GM23248 (cell line): Measurements from ENCODE around the gene GREM1. TPM values are rescaled to one million over a fixed set of nuclear protein-coding genes. Genes with fewer than 3 reads are reported as not detected.
A peak's percentile ranks its signal among the peaks of the same experiment; 100 is the strongest.

Experiments
- DNase-seq: peaks from one replicate; pipeline ENCODE4 v3.0.0-alpha.2; 2015
- H2AFZ ChIP-seq: fragments of 200-600 bp; sonication (generic); 2 replicates; pipeline ENCODE4 v1.6.1; 2016; ENCODE audit warnings: antibody characterized with exemption
- H3F3A ChIP-seq: fragments of 200-600 bp; sonication (generic); 2 replicates; pipeline ENCODE4 v1.6.1; 2016; ENCODE audit warnings: mild to moderate bottlenecking, antibody characterized with exemption, mixed run types; ENCODE audit not compliant: insufficient read depth
- H3K27ac ChIP-seq: fragments of 200-600 bp; sonication (generic); 2 replicates; pipeline ENCODE4 v1.5.1; 2016; ENCODE audit warnings: mild to moderate bottlenecking
- H3K27me3 ChIP-seq: fragments of 200-600 bp; sonication (generic); replicated peaks from 2 replicates; pipeline ENCODE4 v1.6.1; 2016; ENCODE audit warnings: mild to moderate bottlenecking; ENCODE audit not compliant: insufficient read depth
- H3K36me3 ChIP-seq: fragments of 200-600 bp; sonication (generic); 2 replicates; pipeline ENCODE4 v1.6.1; 2016; ENCODE audit warnings: low read depth, mild to moderate bottlenecking
- H3K4me1 ChIP-seq: fragments of 200-600 bp; sonication (generic); 2 replicates; pipeline ENCODE4 v1.6.1; 2016; ENCODE audit warnings: mild to moderate bottlenecking; ENCODE audit not compliant: insufficient read depth
- H3K4me2 ChIP-seq: fragments of 200-600 bp; sonication (generic); one replicate; pipeline ENCODE4 v1.6.1; 2016; ENCODE audit warnings: mild to moderate bottlenecking; ENCODE audit not compliant: unreplicated experiment
- H3K4me3 ChIP-seq: fragments of 200-600 bp; sonication (generic); 2 replicates; pipeline ENCODE4 v1.5.1; 2016; ENCODE audit warnings: mild to moderate bottlenecking
- H3K79me2 ChIP-seq: fragments of 200-600 bp; sonication (generic); 2 replicates; pipeline ENCODE4 v1.6.1; 2016; ENCODE audit warnings: mild to moderate bottlenecking; ENCODE audit not compliant: insufficient read depth
- H3K9ac ChIP-seq: fragments of 200-600 bp; sonication (generic); 2 replicates; pipeline ENCODE4 v1.6.1; 2016; ENCODE audit warnings: mild to moderate bottlenecking
- H3K9me2 ChIP-seq: fragments of 200-600 bp; sonication (generic); 2 replicates; pipeline ENCODE4 v1.6.1; 2016; ENCODE audit warnings: mixed run types, mild to moderate bottlenecking, moderate library complexity; ENCODE audit not compliant: insufficient read depth
- H3K9me3 ChIP-seq: fragments of 200-600 bp; sonication (generic); one replicate; pipeline ENCODE4 v1.6.1; 2017; ENCODE audit warnings: low read depth
- H4K20me1 ChIP-seq: fragments of 200-600 bp; sonication (generic); 2 replicates; pipeline ENCODE4 v1.6.0; 2016; ENCODE audit not compliant: insufficient read depth
- EZH2 ChIP-seq: fragments of 200-600 bp; sonication (generic); IDR thresholded peaks from 2 replicates; pipeline ENCODE4 v1.6.1; 2018; ENCODE audit warnings: antibody characterized with exemption, mild to moderate bottlenecking; ENCODE audit not compliant: insufficient read depth, poor library complexity, severe bottlenecking
- EZH2phosphoT487 ChIP-seq: fragments of 200-600 bp; sonication (generic); IDR thresholded peaks from 2 replicates; pipeline ENCODE4 v1.6.1; 2018; ENCODE audit warnings: antibody characterized with exemption, moderate library complexity, mild to moderate bottlenecking, low read depth; ENCODE audit not compliant: insufficient read depth
- WGBS, 2 experiments: methylation state at CpG; one replicate each; pipeline ENCODE4 v1.1.6; 2015 to 2017; ENCODE audit warnings: low lambda C conversion rate in 2 of 2, low coverage in 1 of 2; ENCODE audit errors: missing lambda C conversion rate in 2 of 2; 5-methylcytosine and 5-hydroxymethylcytosine counted together
- in situ Hi-C: fragments of 300-500 bp; cut with MboI; formaldehyde crosslinking; loops from 2 replicates; pipeline ENCODE4 v1.15.0; 2020
- polyA plus RNA-seq: library from polyadenylated mRNA; unstranded; fragments of >200 nt; fragmentation: Nextera tagmentation; extraction: Ambion mirVana; gene quantifications from 2 replicates; pipeline ENCODE4 v1.2.1, GENCODE V29; 2016
- total RNA-seq: library from RNA; depleted of rRNA; stranded (reverse); fragments of >200 nt; shearing (Covaris generic); gene quantifications from 2 replicates; pipeline ENCODE4 v1.2.3, GENCODE V29; 2014

The GREM1 gene
- total and polyA plus RNA-seq, 2 experiments from 2014 or later, result 584 to 1,005 TPM

DNA sequence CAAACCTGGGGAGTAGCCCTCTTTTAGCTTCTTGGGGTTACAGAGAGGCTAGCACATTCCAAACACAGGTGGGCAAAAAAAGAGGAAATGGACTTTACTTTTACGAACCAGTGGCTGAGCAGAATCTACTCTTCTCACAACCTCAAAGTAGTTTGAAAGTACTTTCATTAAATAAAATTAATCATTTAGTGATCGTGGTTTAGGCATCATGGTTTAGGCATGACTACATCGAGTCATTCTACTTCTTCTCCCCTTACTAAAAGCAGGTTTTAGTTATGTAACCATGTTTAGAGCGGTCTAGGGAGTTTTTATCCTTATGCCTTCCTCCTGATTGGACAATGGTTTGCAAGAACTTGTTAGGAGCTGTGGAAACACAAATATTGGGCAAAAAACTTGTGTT is 2.5 kb upstream of the GREM1 start:
- Histone ChIP-seq H3K9me2 (no peaks in the 10 kb centered on the region), H3K36me3 (peaks cover 10% of the 10 kb centered on the region; the same call in 1 of the 2 replicates), H3K4me3 (no peak overlapping the region), H3K4me1 (peaks cover 14% of the 10 kb centered on the region; the same call in 1 of the 2 replicates), H2AFZ (no peak overlapping the region), H4K20me1 (no peaks in the 10 kb centered on the region), H3K9ac (no peak overlapping the region), H3K9me3 (no peaks in the 10 kb centered on the region), H3K79me2 (peaks cover 24% of the 10 kb centered on the region), H3K4me2 (no peak overlapping the region), H3K27me3 (no peaks in the 10 kb centered on the region), H3F3A (peaks cover 44% of the 10 kb centered on the region), H3K27ac (peak overlapping the region; percentile 33)
- DNase-seq, result peak; percentile 67
- in situ Hi-C loops, result loop anchor here (5.0 kb wide), 1 partner anchor 43 kb away; no protein-coding TSS in a partner anchor
- TF ChIP-seq EZH2, result no peak
- TF ChIP-seq EZH2phosphoT487, result no peak
- 31 to 32% methylated on average over 4 of the region's 4 CpGs for WGBS, 2 experiments

DNA sequence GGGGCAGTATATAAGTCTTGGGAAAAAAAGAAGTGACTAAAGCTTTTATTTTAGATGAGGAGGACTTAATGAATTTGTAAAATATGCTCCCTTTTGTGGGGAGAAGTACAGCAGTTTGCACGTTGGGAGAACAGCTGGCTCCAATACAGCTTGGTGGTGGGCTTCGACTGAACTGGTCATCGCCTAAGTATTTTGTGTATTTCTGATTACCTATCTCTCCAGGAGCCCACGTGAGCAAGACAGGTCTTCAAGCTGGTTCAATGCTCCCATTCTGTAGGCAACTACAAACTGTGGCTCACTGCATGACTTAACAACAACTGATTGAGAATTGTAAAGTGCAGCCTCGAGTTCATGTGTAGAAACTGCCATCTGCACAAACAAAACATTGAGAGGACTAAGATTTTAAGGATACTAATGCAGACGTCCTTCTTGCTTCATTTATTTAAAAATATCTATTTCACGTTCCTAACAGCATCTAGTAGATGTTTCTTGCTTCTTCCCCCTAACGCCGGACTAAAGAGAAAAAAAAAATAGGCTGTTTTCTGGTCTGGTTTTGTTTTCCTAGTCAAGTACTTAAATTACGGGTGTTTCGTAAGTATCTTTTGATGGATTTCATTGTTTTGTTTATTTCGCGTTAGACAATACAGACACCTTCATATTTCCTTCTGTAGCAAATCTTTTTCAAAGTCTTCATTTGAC is 1.4 kb upstream of the GREM1 start:
- DNase-seq, result no peak
- H3K27me3 ChIP-seq, result no peaks in the 10 kb centered on the region
- H3K9me3 ChIP-seq, result no peaks in the 10 kb centered on the region
- H3K27ac ChIP-seq, result peak overlapping the region; percentile 33
- peak overlapping the region; percentile 96; the same call in 1 of the 2 replicates for H3K9ac ChIP-seq
- WGBS, 2 experiments, result 91 to 93% methylated on average over 13 of the region's 13 CpGs
- TF ChIP-seq EZH2phosphoT487 (no peak), EZH2 (no peak)
- H3K79me2 ChIP-seq, result peaks cover 35% of the 10 kb centered on the region
- no peak overlapping the region for H3K4me2 ChIP-seq
- H3K4me3 ChIP-seq, result no peak overlapping the region
- H3K4me1 ChIP-seq, result peaks cover 25% of the 10 kb centered on the region
- H3K36me3 ChIP-seq, result peaks cover 21% of the 10 kb centered on the region; the same call in 1 of the 2 replicates
- no peak overlapping the region for H2AFZ ChIP-seq
- peaks cover 55% of the 10 kb centered on the region for H3F3A ChIP-seq
- H4K20me1 ChIP-seq, result no peaks in the 10 kb centered on the region
- in situ Hi-C loops, result loop anchor here (5.0 kb wide), 1 partner anchor 44 kb away; no protein-coding TSS in a partner anchor
- no peaks in the 10 kb centered on the region for H3K9me2 ChIP-seq

DNA sequence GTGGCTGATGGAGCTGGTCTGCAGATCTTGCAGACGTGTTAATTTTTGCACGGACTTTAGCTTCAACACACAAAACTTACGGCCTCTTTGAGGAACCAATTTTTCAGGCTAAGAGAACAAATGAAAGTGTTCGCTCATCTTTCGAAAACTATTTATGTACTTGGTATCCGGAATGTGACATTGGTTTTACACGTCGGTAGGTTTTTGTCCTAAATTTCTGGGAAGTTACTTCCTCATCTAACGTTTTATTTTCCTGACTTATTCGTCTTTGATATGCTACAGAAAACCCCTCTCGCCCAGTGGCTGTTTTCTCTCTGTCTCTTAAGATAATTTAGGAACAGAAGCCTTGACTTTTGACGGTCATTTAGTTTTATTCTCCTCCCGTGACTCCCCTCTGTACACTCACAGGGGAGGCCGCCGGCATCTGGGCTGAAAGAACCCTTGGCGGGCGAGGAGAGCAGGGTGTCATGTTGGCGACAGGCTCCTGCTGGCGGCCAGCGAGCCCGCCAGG is 834 bp upstream of the GREM1 start:
- DNase-seq, result no peak
- peak overlapping the region; percentile 54 for H2AFZ ChIP-seq

DNA sequence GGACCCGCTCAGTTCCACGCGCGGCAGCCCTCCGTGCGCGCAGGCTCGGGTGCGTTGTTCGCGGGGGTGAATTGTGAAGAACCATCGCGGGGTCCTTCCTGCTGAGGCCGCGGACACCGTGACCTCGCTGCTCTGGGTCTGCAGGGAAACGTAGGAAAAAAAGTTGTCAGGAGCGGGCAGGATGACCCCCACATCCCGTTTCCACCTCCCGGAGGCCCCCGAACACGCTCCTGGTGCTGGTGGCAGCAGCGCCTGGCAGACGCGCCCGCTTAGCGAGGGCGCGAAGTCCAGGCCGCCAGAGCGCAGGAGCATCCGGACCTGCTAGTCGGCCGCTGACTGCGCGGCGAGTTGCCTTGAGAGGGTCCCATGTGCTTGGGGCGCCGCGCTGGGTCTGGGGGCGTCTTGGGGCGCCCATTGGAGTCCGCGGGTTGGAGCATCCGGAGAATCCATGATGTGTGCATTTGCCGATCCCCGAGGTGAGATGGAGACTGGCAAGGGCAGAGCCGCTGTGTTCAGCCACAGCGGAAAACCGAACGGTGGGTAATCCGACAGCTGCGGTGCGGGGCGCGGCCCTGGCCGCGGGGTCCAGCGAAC is 520 bp downstream of the GREM1 start:
- Histone ChIP-seq H3K4me1 (peaks cover 37% of the 10 kb centered on the region), H2AFZ (no peak overlapping the region), H3K79me2 (peaks cover 55% of the 10 kb centered on the region), H3F3A (peaks cover 75% of the 10 kb centered on the region), H3K36me3 (peaks cover 24% of the 10 kb centered on the region; the same call in 1 of the 2 replicates), H3K9ac (peak overlapping the region; percentile 96), H3K9me3 (no peaks in the 10 kb centered on the region), H3K4me2 (peak overlapping the region; percentile 90), H3K27me3 (no peaks in the 10 kb centered on the region), H3K4me3 (peak overlapping the region; percentile 93), H3K27ac (peak overlapping the region; percentile 84), H4K20me1 (no peaks in the 10 kb centered on the region), H3K9me2 (no peaks in the 10 kb centered on the region)
- 1% methylated on average over 54 to 60 of the region's 60 CpGs for WGBS, 2 experiments
- in situ Hi-C loops, result loop anchor here (5.0 kb wide), 1 partner anchor 46 kb away; no protein-coding TSS in a partner anchor
- peak; percentile 74 for DNase-seq
- no peak for TF ChIP-seq EZH2phosphoT487
- TF ChIP-seq EZH2, result no peak

More for the DNA sequence above, 834 bp upstream of the GREM1 start:
- Histone ChIP-seq H4K20me1 (no peaks in the 10 kb centered on the region), H3K9me3 (no peaks in the 10 kb centered on the region), H3K9me2 (no peaks in the 10 kb centered on the region), H3K4me2 (peak overlapping the region; percentile 62), H3K4me1 (peaks cover 30% of the 10 kb centered on the region), H3K27me3 (no peaks in the 10 kb centered on the region), H3K27ac (peak overlapping the region; percentile 84), H3K9ac (peak overlapping the region; percentile 96), H3K4me3 (peak overlapping the region; percentile 93), H3F3A (peaks cover 61% of the 10 kb centered on the region), H3K79me2 (peaks cover 41% of the 10 kb centered on the region), H3K36me3 (peaks cover 21% of the 10 kb centered on the region; the same call in 1 of the 2 replicates)
- 52 to 57% methylated on average over 21 of the region's 21 CpGs for WGBS, 2 experiments
- in situ Hi-C loops, result loop anchor here (5.0 kb wide), 1 partner anchor 45 kb away; no protein-coding TSS in a partner anchor
- TF ChIP-seq EZH2 (no peak), EZH2phosphoT487 (no peak)
